Calu3 (cell line): ENCODE results near the gene PKMYT1. TPM values are rescaled to one million over a fixed set of nuclear protein-coding genes. Genes with fewer than 3 reads are reported as not detected.

ENCODE experiments used
- Bru-seq: library from RNA; stranded (reverse); fragments of 400-500 nt; gene quantifications from one replicate; lab custom pipeline; 2021; lab: Mats Ljungman, UMichigan
- BruChase-seq, 2 experiments: library from RNA; stranded (reverse); fragments of 400-500 nt; gene quantifications; one replicate each; lab custom pipeline; 2021; lab: Mats Ljungman, UMichigan
- BruUV-seq: library from RNA; stranded (reverse); fragments of 400-500 nt; replicated peaks from 2 replicates; lab custom pipeline; 2021; lab: Mats Ljungman, UMichigan
- CTCF ChIA-PET: fragments of 300-600 bp; sonication (Branson Sonifier 250); formaldehyde crosslinking; loops from one replicate; lab custom pipeline; 2022; ENCODE audit warnings: antibody characterized with exemption; lab: Charles Lee
- DNase-seq: peaks from one replicate; pipeline ENCODE4 v3.0.0; 2022
- H3K27ac Mint-ChIP-seq: one replicate; pipeline ENCODE4 v1.8.0; 2022; ENCODE audit warnings: mixed read lengths; ENCODE audit not compliant: unreplicated experiment
- H3K27me3 Mint-ChIP-seq: one replicate; pipeline ENCODE4 v1.8.0; 2022; ENCODE audit warnings: mixed read lengths; ENCODE audit not compliant: unreplicated experiment
- H3K36me3 Mint-ChIP-seq: one replicate; pipeline ENCODE4 v1.8.0; 2022; ENCODE audit warnings: mild to moderate bottlenecking, moderate library complexity, mixed read lengths; ENCODE audit not compliant: insufficient read depth, unreplicated experiment
- H3K4me1 Mint-ChIP-seq: one replicate; pipeline ENCODE4 v1.8.0; 2022; ENCODE audit warnings: mild to moderate bottlenecking, low read depth, mixed read lengths; ENCODE audit not compliant: unreplicated experiment
- H3K4me3 Mint-ChIP-seq: one replicate; pipeline ENCODE4 v1.8.0; 2022; ENCODE audit warnings: mild to moderate bottlenecking, low read depth, moderate library complexity, mixed read lengths; ENCODE audit not compliant: unreplicated experiment
- H3K9me3 Mint-ChIP-seq: one replicate; pipeline ENCODE4 v1.8.0; 2022; ENCODE audit warnings: low read depth, mixed read lengths; ENCODE audit not compliant: unreplicated experiment
- CTCF ChIP-seq: fragments of 200-600 bp; IDR thresholded peaks from one replicate; pipeline ENCODE4 v1.8.0; 2022; ENCODE audit warnings: antibody characterized with exemption; ENCODE audit not compliant: unreplicated experiment
- intact Hi-C: fragments of 100-400 bp; cut with micrococcal nuclease; formaldehyde crosslinking; loops from one replicate; pipeline ENCODE4 v1.10.0; 2022; ENCODE audit not compliant: unreplicated experiment
- long read RNA-seq: library from polyadenylated mRNA; stranded (forward); transcript quantifications from one replicate; pipeline ENCODE4 v2.0.0, GENCODE V29; 2022
- total RNA-seq: library from RNA; stranded (reverse); gene quantifications from 2 replicates; pipeline ENCODE4 v1.2.3, GENCODE V29; 2022

The PKMYT1 gene
- total RNA-seq (91.2 and 107 TPM in 2 replicates), Bru-seq, nascent RNA (percentile 64 among the genes with signal in this experiment), BruChase-seq, experiment 1, labeled RNA remaining after a 6-hour chase (percentile 76 among the genes with signal in this experiment), BruChase-seq, experiment 2, labeled RNA remaining after a 2-hour chase (percentile 77 among the genes with signal in this experiment)
- long read RNA-seq, transcript PKMYT1-201 (9 exons, 2,171 nt) = major isoform, 82 of 145 reads
- long read RNA-seq, partial matches to known transcripts = 20 of 145 reads
- long read RNA-seq, other reads (novel, unspliced or antisense) = 37 of 145 reads

- H3K27me3 Mint-ChIP-seq = no peaks in the 10 kb centered on the region
- peak within 1 kb of the TSS; percentile 88 for H3K4me3 Mint-ChIP-seq
- peak; percentile 98 for DNase-seq
- intact Hi-C loops = no loop called here
- H3K36me3 Mint-ChIP-seq = peaks cover 45% of the 10 kb centered on the region
- BruUV-seq = TSS peak; percentile 89
- H3K9me3 Mint-ChIP-seq = no peaks in the 10 kb centered on the region
- TF ChIP-seq CTCF = no peak
- CTCF ChIA-PET = interaction anchor here (1.3 to 1.9 kb wide), 2 partner anchors 10 to 18 kb away, joined by 4 to 8 read pairs; no protein-coding TSS in a partner anchor
- peaks cover 40% of the 10 kb centered on the region for H3K4me1 Mint-ChIP-seq
- peak within 1 kb of the TSS; percentile 82 for H3K27ac Mint-ChIP-seq
These were observed at the start of gene PKMYT1 for GRCh38 chr16:2980227-2981176. PKMYT1 (minus strand) TSS chr16:2980446; CDS start chr16:2979657, 789 bp downstream.

- DNase-seq = no peak
- intact Hi-C loops = no loop called here
- CTCF ChIA-PET = interaction anchor here (0.8 to 0.9 kb wide), 2 partner anchors 100 to 120 kb away, joined by 4 to 7 read pairs; no protein-coding TSS in a partner anchor
- Mint-ChIP-seq H3K36me3 (peaks cover 74% of the 10 kb centered on the region), H3K4me1 (no peaks in the 10 kb centered on the region), H3K27ac (peak overlapping the region; percentile 21), H3K9me3 (no peaks in the 10 kb centered on the region), H3K27me3 (no peaks in the 10 kb centered on the region), H3K4me3 (no peak overlapping the region)
- no TSS peak for BruUV-seq
- no peak for TF ChIP-seq CTCF
These were observed 49.4 kb upstream of the PKMYT1 start for GRCh38 chr16:3029491-3030221.

GRCh38 chr16:3028716-3029319 is 48.6 kb upstream of the PKMYT1 start:
- Mint-ChIP-seq H3K27me3 (no peaks in the 10 kb centered on the region), H3K9me3 (no peaks in the 10 kb centered on the region), H3K36me3 (peaks cover 82% of the 10 kb centered on the region)

More at GRCh38 chr16:3028716-3029319, 48.6 kb upstream of the PKMYT1 start:
- intact Hi-C loops = no loop called here
- no peak for DNase-seq
- Mint-ChIP-seq H3K4me3 (no peak overlapping the region), H3K27ac (no peak overlapping the region), H3K4me1 (peaks cover 7% of the 10 kb centered on the region)
- TF ChIP-seq CTCF = no peak
- CTCF ChIA-PET = interaction anchor here (0.6 to 1.3 kb wide), 5 partner anchors 9 to 776 kb away, joined by 4 to 12 read pairs (median 6); partner anchors contain the start of gene TNFRSF12A
- BruUV-seq = no TSS peak
